ENCODE data around the gene NACA2. TPM values are rescaled to one million over a fixed set of nuclear protein-coding genes. Genes with fewer than 3 reads are reported as not detected.

Gene NACA2
- total RNA-seq, 4 donors from 2014 or later, result not detected

DNA sequence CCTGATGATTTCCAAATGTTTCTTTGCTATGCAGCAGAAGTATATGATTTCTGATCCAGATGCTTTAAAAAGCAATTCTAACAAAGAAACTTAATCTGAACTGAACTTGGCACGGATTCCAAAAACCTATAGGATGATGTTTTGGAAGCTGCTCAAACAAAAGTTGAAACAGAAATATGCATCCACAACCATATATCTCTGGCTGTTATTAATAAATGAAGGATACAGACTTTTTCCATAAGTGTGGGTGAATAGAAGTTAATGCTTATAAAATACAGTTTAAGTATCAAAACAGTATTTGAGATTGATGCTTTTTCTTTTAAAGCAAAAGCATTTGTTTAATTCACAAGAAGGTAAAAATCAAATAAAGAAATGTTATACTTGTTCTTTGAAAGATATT is 27.9 kb upstream of the NACA2 start:
- no peaks in the 10 kb centered on the region for H3K27me3 ChIP-seq
- H3K4me3 ChIP-seq, result no peak overlapping the region
- no peak overlapping the region for H3K27ac ChIP-seq
- no peaks in the 10 kb centered on the region for H3K36me3 ChIP-seq
- intact Hi-C loops (cut with DNase I), result no loop called here
- H3K9me3 ChIP-seq, result peaks cover 0 to 18% (median 5%) of the 10 kb centered on the region in 3 donors
- TF ChIP-seq, protein P1, sequence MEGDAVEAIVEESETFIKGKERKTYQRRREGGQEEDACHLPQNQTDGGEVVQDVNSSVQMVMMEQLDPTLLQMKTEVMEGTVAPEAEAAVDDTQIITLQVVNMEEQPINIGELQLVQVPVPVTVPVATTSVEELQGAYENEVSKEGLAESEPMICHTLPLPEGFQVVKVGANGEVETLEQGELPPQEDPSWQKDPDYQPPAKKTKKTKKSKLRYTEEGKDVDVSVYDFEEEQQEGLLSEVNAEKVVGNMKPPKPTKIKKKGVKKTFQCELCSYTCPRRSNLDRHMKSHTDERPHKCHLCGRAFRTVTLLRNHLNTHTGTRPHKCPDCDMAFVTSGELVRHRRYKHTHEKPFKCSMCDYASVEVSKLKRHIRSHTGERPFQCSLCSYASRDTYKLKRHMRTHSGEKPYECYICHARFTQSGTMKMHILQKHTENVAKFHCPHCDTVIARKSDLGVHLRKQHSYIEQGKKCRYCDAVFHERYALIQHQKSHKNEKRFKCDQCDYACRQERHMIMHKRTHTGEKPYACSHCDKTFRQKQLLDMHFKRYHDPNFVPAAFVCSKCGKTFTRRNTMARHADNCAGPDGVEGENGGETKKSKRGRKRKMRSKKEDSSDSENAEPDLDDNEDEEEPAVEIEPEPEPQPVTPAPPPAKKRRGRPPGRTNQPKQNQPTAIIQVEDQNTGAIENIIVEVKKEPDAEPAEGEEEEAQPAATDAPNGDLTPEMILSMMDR (IDR thresholded peaks at IDR 0.05), result no peak
- TF ChIP-seq POLR2A (IDR thresholded peaks at IDR 0.05), result no peak
- no peaks in the 10 kb centered on the region for H3K4me1 ChIP-seq
- WGBS, 2 donors, result 59 to 82% methylated on average over 1 of the region's 1 CpG
- no peak for DNase-seq

DNA sequence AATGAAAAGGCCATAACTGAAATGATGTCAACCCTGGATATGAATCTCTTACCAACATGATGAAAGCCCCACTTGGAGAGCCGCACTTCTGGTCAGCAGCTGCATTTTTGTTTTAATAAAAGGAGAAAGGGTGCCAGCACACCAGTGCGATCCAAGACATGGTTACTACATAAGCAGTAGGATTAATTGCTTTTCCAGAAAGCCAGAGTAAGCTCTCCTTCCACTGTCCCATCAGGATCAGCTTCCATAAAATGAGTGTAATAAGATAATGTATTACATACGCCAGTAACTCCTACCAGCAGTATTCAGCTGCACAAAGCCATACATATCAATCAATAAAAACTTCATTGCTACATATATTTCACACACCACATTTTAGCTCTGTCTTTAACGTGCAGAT is 26.3 kb upstream of the NACA2 start:
- Histone ChIP-seq H3K4me1 (no peaks in the 10 kb centered on the region), H3K36me3 (no peaks in the 10 kb centered on the region), H3K4me3 (no peak overlapping the region), H3K9me3 (peaks cover 0 to 18% (median 5%) of the 10 kb centered on the region in 3 donors), H3K27ac (no peak overlapping the region), H3K27me3 (no peaks in the 10 kb centered on the region)
- no peak for TF ChIP-seq POLR2A (IDR thresholded peaks at IDR 0.05)
- TF ChIP-seq, protein P1 (IDR thresholded peaks at IDR 0.05), result no peak
- 64% methylated on average over 4 of the region's 4 CpGs for WGBS, 2 donors
- no peak for DNase-seq
- intact Hi-C loops (cut with DNase I), result no loop called here

DNA sequence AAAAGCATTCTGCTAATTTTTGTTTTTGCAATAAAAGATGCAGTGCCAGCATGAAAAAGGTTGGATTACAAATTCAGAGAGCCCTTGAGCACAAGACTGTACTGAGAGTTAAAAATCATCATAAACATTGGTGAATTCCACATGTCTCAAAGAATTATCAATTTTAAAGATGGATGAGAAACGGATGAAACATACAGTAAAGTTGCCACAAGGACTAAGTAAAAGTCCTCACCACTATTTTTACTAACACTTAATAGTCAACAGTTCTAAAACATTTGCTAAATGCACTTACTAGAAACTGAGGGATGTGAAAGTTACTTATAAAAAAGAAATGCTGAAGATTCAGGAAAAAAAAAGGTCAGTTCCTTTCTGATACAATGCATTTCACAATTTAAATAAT is 25.8 kb upstream of the NACA2 start:
- H3K9me3 ChIP-seq, result peaks cover 0 to 18% (median 5%) of the 10 kb centered on the region in 3 donors
- intact Hi-C loops (cut with DNase I), result no loop called here
- 68 to 74% methylated on average over 1 of the region's 1 CpG for WGBS, 2 donors
- DNase-seq, result no peak
- no peaks in the 10 kb centered on the region for H3K27me3 ChIP-seq
- no peak overlapping the region for H3K27ac ChIP-seq
- TF ChIP-seq POLR2A (IDR thresholded peaks at IDR 0.05), result no peak
- TF ChIP-seq, protein P1 (IDR thresholded peaks at IDR 0.05), result no peak
- H3K4me1 ChIP-seq, result no peaks in the 10 kb centered on the region
- no peak overlapping the region for H3K4me3 ChIP-seq
- H3K36me3 ChIP-seq, result no peaks in the 10 kb centered on the region

DNA sequence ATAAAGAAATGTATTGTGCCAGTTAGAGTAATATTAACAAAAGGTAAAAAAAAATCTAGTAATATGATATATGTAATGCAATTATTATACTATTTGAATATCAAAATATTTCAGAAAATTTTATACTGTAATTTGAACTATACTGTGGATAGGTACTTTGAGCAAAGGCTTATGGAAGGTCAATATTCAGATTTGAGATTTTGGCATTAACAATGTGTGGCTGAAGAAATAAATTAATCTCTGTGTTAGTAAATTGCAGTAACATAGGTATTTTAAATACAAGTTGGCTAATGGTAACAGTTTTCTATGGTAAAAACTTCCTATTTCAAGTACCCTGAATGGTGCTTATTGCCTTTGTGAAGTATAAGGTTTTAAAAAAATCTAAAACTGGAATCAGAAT is 23.2 kb upstream of the NACA2 start:
- Histone ChIP-seq H3K27me3 (no peaks in the 10 kb centered on the region), H3K4me1 (no peaks in the 10 kb centered on the region), H3K9me3 (peaks cover 0 to under 1% (median 0%) of the 10 kb centered on the region in 3 donors), H3K36me3 (no peaks in the 10 kb centered on the region), H3K27ac (no peak overlapping the region), H3K4me3 (no peak overlapping the region)
- intact Hi-C loops (cut with DNase I), result no loop called here
- TF ChIP-seq, protein P1 (IDR thresholded peaks at IDR 0.05), result no peak
- TF ChIP-seq POLR2A (IDR thresholded peaks at IDR 0.05), result no peak
- no peak for DNase-seq

DNA sequence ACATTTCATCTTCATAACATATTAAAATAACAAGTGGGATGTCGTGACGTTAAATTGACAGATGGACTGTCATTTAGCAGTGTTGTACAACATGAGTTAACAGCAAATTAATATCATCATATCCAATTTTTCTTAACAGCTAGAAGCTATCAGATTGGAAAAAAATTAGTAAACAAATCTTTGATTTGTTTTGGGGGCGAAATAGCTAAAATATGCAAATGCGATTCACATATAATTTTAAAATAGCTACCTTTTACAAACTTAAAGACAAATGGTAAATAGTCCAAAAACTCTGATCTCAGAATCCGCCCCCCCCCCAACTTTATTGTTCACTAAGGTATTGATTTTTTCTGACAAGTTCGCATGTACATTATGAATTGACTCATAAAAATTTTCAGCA is 20.3 kb upstream of the NACA2 start:
- Histone ChIP-seq H3K4me3 (no peak overlapping the region), H3K27me3 (no peaks in the 10 kb centered on the region), H3K9me3 (no peaks in the 10 kb centered on the region), H3K4me1 (no peaks in the 10 kb centered on the region), H3K36me3 (no peaks in the 10 kb centered on the region), H3K27ac (no peak overlapping the region)
- WGBS, 2 donors, result 89 to 90% methylated on average over 6 of the region's 6 CpGs
- TF ChIP-seq POLR2A (IDR thresholded peaks at IDR 0.05), result no peak
- TF ChIP-seq, protein P1 (IDR thresholded peaks at IDR 0.05), result no peak
- intact Hi-C loops (cut with DNase I), result no loop called here
- no peak for DNase-seq
